Right ventricle myocardium superior (tissue), 1 donor: ENCODE data around the gene SNRPA1. TPM values are rescaled to one million over a fixed set of nuclear protein-coding genes. Genes with fewer than 3 reads are reported as not detected.
A peak's percentile ranks its signal among the peaks of the same experiment; 100 is the strongest.

Experiments
- ATAC-seq: fragments of 200-7000 bp; cut with Tn5 transposase; one replicate; pipeline ENCODE4 v1.9.1; 2020; ENCODE audit warnings: mild to moderate bottlenecking; ENCODE audit not compliant: poor library complexity
- DNase-seq: peaks from one replicate; pipeline ENCODE4 v3.0.0-alpha.2; 2020
- intact Hi-C: fragments of 100-400 bp; cut with DNase I; formaldehyde crosslinking; loops from one replicate; pipeline ENCODE4 v1.11.2; 2022
- total RNA-seq: library from RNA; stranded (reverse); fragmentation: NEBNext Ultra II Directional; extraction: Animal tissue kit (Norgen Biotek cat#: 25700); gene quantifications from one replicate; pipeline ENCODE4 v1.2.1, GENCODE V29; 2021
- donor health status: DM: no; HTN: yes; CAD: no; lungs with severe emphysema.

Gene SNRPA1
- total RNA-seq, 1 donor from 2014 or later, result 27.9 TPM

GRCh38 chr15:101322016-101322695 is 27.1 kb upstream of the SNRPA1 start:
- DNase-seq (no peak), ATAC-seq (no peak)
- intact Hi-C loops, result no loop called here

DNA sequence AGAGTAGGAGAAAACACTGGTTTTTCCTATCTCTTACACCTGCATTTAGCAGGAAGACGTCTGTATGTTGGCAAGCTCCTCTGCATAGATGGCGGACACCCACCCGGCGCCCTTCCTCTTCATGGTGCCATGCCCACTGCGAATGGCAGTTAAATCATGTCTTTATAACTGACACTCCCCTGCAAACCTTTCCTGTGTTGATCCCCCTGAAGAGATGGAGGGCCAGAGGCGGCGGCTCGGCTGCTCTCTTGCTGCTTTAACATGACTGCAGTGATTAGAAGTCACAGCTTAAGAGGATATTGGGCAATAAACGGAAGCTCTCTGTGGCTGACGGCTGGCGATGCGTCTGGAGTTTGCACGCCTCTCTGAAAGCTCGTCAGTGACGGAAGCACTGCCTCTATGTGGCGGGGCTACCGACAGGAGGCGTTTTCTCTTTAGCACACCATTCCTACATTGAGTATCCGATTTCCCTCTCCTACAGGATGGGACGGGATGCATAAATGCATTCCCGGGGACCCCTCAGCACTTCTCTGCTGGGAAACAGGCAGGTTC is 25.5 kb upstream of the SNRPA1 start:
- DNase-seq, result peak; percentile 62
- intact Hi-C loops, result no loop called here
- ATAC-seq, result peak; percentile 66

DNA sequence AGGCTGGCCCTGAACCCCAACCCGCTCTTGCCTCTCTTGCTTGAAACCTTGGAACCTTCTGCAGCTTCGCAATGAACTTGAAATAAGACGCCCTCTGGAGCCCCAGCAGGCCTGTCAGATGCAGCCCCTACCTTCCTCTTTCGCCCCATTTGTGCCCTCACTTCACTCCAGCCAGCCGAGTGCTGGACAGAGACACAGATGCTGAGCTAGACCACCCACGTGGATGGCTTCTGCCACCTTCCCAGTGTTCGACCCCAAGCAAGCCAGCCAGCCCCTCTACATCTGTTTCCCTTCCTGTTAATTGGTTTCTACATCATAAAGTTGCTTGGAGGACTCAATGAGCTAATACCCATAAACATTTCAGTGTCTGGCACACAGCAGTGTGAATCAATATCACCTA is 23.8 kb upstream of the SNRPA1 start:
- ATAC-seq (no peak), DNase-seq (no peak)
- intact Hi-C loops, result no loop called here

DNA sequence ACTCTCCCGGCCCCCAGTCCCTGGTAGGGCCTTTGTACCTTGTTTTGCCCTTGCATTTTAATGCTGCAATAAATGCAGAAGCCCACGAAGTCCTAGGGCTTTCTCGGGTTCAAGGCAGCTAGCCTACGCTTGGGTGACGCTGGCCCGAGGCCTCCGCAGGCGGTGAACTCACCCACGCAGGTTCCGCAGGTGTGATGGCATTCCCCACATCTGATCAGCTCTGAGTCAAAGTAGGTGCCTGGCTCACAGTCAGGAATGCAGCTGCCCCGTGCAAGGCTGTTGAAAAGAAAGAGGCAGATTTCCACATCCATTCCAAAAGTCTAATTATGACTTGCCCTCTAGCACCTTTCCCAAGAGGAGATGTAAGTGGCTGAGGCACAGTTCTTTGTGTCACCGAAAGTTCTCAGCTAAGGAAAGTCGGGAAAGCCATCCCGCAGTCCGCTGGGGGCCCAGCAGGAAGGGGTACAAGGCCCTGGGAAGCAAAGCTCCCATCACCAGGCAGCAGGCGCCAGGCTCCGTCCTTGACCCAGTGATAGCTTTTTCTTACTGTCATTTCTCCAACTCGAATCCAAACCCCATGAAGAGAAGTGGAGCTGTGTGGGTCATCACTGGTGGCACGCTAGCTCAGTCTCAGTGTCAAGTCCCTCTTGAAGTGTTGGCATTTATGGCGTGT is 23.2 kb upstream of the SNRPA1 start:
- ATAC-seq, result no peak
- DNase-seq, result no peak
- intact Hi-C loops, result no loop called here

- no peak for ATAC-seq
- DNase-seq, result no peak
- intact Hi-C loops, result no loop called here
Measured at GRCh38 chr15:101317336-101317872, 22.4 kb upstream of the SNRPA1 start.

- intact Hi-C loops, result no loop called here
- ATAC-seq (no peak), DNase-seq (no peak)
Measured at GRCh38 chr15:101316529-101316928, 21.5 kb upstream of the SNRPA1 start.

GRCh38 chr15:101315736-101316135 is 20.7 kb upstream of the SNRPA1 start:
- ATAC-seq (no peak), DNase-seq (no peak)
- intact Hi-C loops, result no loop called here

- intact Hi-C loops, result no loop called here
Measured at GRCh38 chr15:101314336-101315125, 19.5 kb upstream of the SNRPA1 start.

DNA sequence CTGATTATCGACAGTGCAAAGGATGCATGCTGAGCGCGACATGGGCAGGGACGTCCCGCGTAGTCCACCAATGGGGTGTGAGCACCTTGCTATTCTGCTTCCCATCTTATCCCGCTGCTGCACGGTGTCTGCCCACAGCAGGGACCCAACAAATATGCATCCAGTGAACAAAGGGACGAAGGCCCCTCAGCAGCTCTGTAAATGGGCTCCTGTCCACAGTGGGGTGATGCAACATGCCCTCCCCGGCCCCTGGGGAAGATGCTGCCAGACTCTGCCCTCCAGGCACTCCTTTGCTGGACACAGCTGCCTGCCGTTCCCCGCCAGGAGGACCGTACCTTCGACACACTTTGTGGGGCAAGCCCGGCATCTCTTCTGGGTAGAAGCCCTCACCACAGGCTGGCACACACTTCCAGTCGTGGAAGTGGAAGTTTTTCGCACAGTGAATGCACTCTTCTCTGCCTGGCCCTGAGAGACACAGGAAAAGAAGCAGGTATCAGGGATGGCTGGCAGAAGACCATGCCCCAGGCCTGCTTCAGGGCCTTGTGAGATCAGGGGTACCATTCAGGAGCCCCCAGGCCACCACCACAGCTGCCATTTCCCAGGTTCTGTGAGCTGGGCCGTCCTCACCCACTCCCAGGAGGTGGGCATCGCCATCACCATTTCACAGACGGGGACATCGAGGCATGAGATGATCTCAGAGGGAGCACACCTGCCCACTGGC is 18.2 kb upstream of the SNRPA1 start:
- DNase-seq, result no peak
- intact Hi-C loops, result no loop called here
- ATAC-seq, result no peak

More at GRCh38 chr15:101314336-101315125, 19.5 kb upstream of the SNRPA1 start:
- DNase-seq (no peak), ATAC-seq (no peak)

DNA sequence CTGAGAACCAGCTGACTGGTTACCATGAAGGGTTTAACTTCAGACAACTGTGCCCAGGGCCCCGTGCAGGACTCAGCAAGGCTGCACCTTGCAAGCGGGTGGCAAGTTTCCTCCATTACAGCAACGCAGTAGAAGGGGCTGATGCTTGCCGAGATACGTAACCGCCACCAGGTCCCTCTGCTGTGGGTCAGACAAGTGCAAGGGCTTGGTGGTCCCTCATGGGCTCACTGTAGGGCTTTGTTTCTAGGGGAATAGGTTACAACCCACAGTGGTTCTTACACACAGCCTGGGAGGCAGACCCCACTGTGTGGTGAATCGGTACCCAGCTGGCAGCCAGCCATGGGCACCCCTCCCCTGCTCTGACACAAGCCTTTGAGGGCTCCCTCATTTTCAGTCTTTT is 15.5 kb upstream of the SNRPA1 start:
- ATAC-seq (no peak), DNase-seq (peak; percentile 24)
- intact Hi-C loops, result no loop called here

DNA sequence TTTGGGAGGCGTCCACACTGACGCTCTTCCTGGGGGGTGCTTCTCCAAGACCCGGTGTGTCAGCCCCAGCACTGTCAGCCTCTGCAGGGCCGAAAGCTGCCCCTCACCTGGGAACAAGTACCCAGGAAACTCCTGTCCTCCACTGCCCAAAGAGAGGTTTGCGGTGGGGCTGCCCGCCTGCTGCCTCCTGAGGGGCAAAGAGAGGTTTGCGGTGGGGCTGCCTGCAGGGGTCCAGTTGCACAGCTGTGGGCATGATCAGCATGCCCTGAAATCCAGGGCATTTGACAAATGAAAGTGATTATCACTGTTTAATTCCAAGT is 15.1 kb upstream of the SNRPA1 start:
- intact Hi-C loops, result no loop called here
- DNase-seq (no peak), ATAC-seq (no peak)

GRCh38 chr15:101309436-101310160 is 14.6 kb upstream of the SNRPA1 start:
- DNase-seq (peak; percentile 32), ATAC-seq (no peak)
- intact Hi-C loops, result loop anchor here (10.0 kb wide), 1 partner anchor 195 kb away; no protein-coding TSS in a partner anchor

DNA sequence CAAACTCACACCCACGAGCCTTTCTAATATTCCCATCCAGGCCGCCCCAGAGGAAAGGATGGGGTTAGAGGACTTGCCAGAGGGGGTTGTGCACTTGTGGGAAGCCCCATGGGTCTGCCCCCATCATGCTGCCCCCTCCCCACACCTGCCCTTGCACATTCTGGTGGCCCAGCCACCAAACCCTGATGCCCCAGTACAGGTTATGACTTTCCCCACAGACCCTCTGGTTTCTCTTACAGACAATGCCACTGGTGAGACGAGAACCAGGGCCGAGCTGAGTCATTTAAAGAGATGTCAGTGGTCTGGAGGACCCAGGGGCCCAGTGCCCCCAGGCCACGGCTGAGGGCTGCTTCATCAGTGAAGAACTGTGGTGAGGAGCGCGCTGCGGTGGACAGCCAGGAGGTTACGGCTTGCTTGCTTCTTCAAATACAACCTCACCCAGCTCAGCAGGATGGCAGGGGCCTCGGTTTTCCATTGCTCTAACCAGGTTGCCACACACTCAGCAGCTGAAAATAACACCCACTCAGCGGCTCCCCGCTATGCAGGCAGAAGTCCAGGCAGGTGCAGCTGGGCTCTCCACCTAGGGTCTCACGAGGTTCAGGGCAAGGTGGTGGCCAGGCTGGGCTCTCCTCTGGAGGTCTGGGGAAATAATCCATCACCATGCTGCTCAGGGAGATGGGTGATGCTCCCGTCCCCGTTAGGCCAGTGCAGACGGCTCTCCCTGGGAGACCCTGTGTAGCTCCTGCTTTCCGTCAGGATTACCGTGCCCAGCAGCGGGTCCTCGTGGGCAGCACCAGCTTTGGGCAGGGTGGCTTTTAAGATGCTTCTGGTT is 13.8 kb upstream of the SNRPA1 start:
- ATAC-seq (no peak), DNase-seq (peak; percentile 33)
- intact Hi-C loops, result loop anchor here (10.0 kb wide), 1 partner anchor 196 kb away; no protein-coding TSS in a partner anchor

DNA sequence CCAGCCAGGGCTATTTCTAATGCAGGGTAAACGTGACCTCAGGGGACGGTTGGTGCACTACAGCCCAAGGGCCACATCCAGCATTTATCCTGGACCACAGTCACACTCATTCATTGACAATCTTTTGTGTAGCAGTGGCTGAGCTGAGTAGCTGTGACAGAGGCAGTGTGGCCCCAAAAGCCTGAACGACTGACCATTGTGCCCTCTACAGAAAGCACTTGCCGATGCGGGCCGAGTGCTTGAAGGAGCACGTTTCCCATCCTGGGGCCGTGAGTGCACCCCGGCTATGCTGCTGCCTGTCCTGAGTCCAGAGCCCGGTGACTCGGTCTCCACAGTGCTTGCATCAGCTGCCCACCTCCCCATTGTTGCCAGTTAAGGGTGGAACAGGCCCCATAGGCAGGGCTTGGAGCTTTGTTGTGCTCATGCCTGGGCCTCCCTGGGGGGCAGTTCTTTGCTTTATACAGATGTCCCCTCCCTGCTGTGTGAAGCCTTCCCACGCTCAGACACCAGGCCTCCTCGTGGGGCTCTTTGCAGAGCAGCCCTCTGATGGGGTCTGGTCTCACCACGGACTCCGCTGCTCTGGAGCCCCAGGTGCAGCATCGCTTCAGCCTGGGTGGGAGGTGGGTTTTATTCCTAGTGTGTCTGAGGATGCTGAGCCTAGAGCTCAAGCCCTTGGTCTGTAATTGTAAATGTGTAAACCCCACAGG is 13.0 kb upstream of the SNRPA1 start:
- intact Hi-C loops, result loop anchor here (10.0 kb wide), 1 partner anchor 197 kb away; no protein-coding TSS in a partner anchor
- DNase-seq (peak; percentile 22), ATAC-seq (no peak)

GRCh38 chr15:101307048-101307896 is 12.2 kb upstream of the SNRPA1 start:
- ATAC-seq (peak; percentile 18), DNase-seq (no peak)
- intact Hi-C loops, result loop anchor here (10.0 kb wide), 1 partner anchor 198 kb away; no protein-coding TSS in a partner anchor
